RWPE2 (cell line): ENCODE data around the gene CACNA1D.
"Not testable (repeated sequence)": the region's sequence is repeated elsewhere in the genome, so short reads cannot be mapped to it uniquely, and the experiment has no call there.

Source experiments
- ATAC-seq: fragments of 200-7000 bp; cut with Tn5 transposase; 3 replicates; pipeline ENCODE4 v1.9.1; 2021; ENCODE audit warnings: low read depth
- DNase-seq: peaks from one replicate; pipeline ENCODE4 v3.0.0-alpha.2; 2020; ENCODE audit warnings: low spot score
- H3K27ac ChIP-seq: fragments of 450-650 bp; 2 replicates; pipeline ENCODE4 v1.5.1; 2017; ENCODE audit warnings: mild to moderate bottlenecking; ENCODE audit not compliant: poor library complexity, severe bottlenecking
- H3K27me3 ChIP-seq: fragments of 250-450 bp; sonication (Bioruptor Pico); 2 replicates; pipeline ENCODE4 v1.5.1; 2021; ENCODE audit warnings: mild to moderate bottlenecking, moderate library complexity; ENCODE audit not compliant: insufficient read depth, poor library complexity, severe bottlenecking
- H3K36me3 ChIP-seq: fragments of 250-450 bp; sonication (Bioruptor Pico); 2 replicates; pipeline ENCODE4 v1.5.1; 2020; ENCODE audit warnings: low read depth, mild to moderate bottlenecking, moderate library complexity
- H3K4me1 ChIP-seq: fragments of 250-450 bp; sonication (Bioruptor Pico); 2 replicates; pipeline ENCODE4 v1.5.1; 2021; ENCODE audit warnings: mild to moderate bottlenecking, moderate library complexity; ENCODE audit not compliant: insufficient read depth, poor library complexity, severe bottlenecking
- H3K4me3 ChIP-seq: fragments of 250-450 bp; sonication (Bioruptor Pico); 2 replicates; pipeline ENCODE4 v1.5.1; 2021; ENCODE audit warnings: mild to moderate bottlenecking, moderate library complexity; ENCODE audit not compliant: severe bottlenecking
- H3K9me3 ChIP-seq: fragments of 250-450 bp; sonication (Bioruptor Pico); 2 replicates; pipeline ENCODE4 v1.5.1; 2021; ENCODE audit warnings: mild to moderate bottlenecking, moderate library complexity; ENCODE audit not compliant: severe bottlenecking
- CTCF ChIP-seq: fragments of 450-650 bp; IDR thresholded peaks from one replicate; pipeline ENCODE4 v1.5.1; 2017; ENCODE audit warnings: mild to moderate bottlenecking, moderate library complexity; ENCODE audit not compliant: poor library complexity, severe bottlenecking

Gene CACNA1D

DNA sequence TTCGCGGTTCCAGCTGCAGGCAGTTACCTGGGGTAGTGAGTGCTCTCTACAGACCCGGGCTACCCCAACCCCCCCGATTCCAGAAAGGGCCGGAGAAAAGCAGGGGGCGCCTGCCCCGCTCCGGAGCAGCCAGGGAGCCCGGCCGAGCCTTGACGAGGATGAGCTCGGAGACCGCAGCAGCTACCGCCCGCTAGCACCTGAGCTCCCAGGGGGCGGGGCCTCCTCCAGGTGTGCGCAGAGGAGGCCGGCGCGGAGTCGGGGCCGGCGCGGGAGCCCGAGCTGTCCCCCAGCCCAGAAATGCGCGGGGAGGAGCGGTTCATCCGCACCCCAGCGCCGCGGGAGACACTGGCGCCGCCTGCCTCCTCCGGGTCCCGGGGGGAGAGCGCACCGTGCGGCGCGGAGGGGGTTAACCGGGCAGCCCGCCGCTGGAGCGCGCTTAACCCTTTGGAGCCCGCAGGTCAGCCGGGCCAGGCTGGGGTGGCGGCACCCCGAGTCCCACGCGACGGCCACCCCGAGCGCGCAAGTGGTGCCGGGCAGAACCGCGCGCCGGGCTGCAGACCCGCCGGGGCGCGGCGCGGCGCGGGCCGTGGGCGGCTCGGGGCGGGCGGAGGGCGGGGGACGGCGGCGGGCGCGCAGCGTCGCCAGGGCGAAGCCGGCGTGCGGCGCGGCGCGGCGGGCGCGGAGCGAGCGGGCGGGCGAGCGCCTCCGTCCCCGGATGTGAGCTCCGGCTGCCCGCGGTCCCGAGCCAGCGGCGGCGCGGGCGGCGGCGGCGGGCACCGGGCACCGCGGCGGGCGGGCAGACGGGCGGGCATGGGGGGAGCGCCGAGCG lies at the start of gene CACNA1D:
Gene CACNA1D (plus strand): TSS at position 649 of the 829 bp plus-strand sequence. CDS start 556 bp downstream, outside the sequence.
- Histone ChIP-seq H3K4me1 (no peaks in the 10 kb centered on the region), H3K27ac (no peak within 1 kb of the TSS), H3K4me3 (peak within 1 kb of the TSS; percentile 49), H3K9me3 (no peaks in the 10 kb centered on the region), H3K36me3 (no peaks in the 10 kb centered on the region), H3K27me3 (peaks cover 48% of the 10 kb centered on the region)
- ATAC-seq (peak; percentile 80), DNase-seq (no peak)
- no peak for TF ChIP-seq CTCF

DNA sequence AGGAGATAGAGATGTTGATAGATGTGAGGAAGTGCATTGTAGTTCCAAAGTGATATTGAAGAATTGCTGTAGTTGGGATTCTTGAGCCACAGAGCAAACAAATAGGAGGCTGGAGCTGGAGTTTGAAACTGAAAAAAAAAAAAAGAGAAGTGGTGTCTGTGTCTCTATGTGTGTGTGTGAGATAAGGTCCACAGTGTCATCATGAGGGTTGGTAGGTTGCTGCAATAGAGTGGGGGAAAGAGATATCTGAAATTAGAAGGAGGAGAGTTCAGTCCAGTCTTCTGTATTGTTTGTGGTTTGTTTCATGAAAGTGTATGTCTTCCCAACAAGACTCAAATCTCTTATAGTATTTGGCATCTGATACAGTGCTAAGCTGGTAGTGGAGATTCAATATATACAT lies 37.3 kb upstream of the CACNA1D start:
- DNase-seq (no peak), ATAC-seq (no peak)
- no peaks in the 10 kb centered on the region for H3K36me3 ChIP-seq
- H3K4me1 ChIP-seq = no peaks in the 10 kb centered on the region
- H3K9me3 ChIP-seq = no peaks in the 10 kb centered on the region
- H3K27ac ChIP-seq = no peak overlapping the region
- peaks cover 6% of the 10 kb centered on the region for H3K27me3 ChIP-seq
- no peak for TF ChIP-seq CTCF
- no peak overlapping the region for H3K4me3 ChIP-seq

GRCh38 chr3:53460326-53460725 lies 34.1 kb upstream of the CACNA1D start:
- H3K27me3 ChIP-seq = peaks cover 8% of the 10 kb centered on the region
- no peak overlapping the region for H3K27ac ChIP-seq
- no peak overlapping the region for H3K4me3 ChIP-seq
- ATAC-seq = no peak
- no peaks in the 10 kb centered on the region for H3K4me1 ChIP-seq
- TF ChIP-seq CTCF = no peak
- no peaks in the 10 kb centered on the region for H3K36me3 ChIP-seq
- no peaks in the 10 kb centered on the region for H3K9me3 ChIP-seq
- DNase-seq = no peak

DNA sequence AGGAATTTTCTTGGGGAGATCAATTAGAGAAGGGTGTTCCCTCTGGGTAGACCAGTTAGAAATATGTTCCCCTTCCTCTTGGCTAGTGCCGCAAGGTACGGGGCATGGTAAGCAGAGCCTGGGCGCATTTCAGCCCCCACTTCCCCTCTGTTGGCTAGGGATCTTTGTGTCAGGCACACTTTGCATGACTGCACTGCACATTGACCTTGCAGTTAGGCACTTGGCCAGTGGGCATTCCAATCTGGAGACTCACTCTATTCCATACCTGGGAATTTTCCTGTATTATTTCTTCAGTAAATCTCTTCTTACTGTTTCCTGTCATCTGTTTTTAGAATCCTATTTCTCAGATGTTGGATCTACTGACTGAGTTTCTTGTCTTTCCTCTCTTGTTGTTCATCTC lies 30.0 kb upstream of the CACNA1D start:
- no peak for TF ChIP-seq CTCF
- H3K9me3 ChIP-seq = no peaks in the 10 kb centered on the region
- ATAC-seq (peak; percentile 79), DNase-seq (no peak)
- H3K36me3 ChIP-seq = no peaks in the 10 kb centered on the region
- no peaks in the 10 kb centered on the region for H3K4me1 ChIP-seq
- peaks cover 4% of the 10 kb centered on the region for H3K27me3 ChIP-seq
- no peak overlapping the region for H3K4me3 ChIP-seq
- H3K27ac ChIP-seq = no peak overlapping the region

GRCh38 chr3:53469758-53470157 lies 24.7 kb upstream of the CACNA1D start:
- not testable (repeated sequence) for H3K27me3 ChIP-seq, H3K9me3 ChIP-seq, H3K27ac ChIP-seq, ATAC-seq, H3K36me3 ChIP-seq, DNase-seq, H3K4me3 ChIP-seq, H3K4me1 ChIP-seq
